ENCODE data around the gene ITPR2. TPM values are rescaled to one million over a fixed set of nuclear protein-coding genes. Genes with fewer than 3 reads are reported as not detected.
A peak's percentile ranks its signal among the peaks of the same experiment; 100 is the strongest.

The ITPR2 gene
- total and polyA plus RNA-seq, 2 of the 13 experiments (the other 11 are each of a cell fraction or from before 2014, with no cell fraction given), result 31.9 to 81.9 TPM

GRCh38 chr12:26636710-26637328 is 196.2 kb downstream of the ITPR2 start (continued):
- TF ChIP-seq FOXP4 (CRISPR knock-in tag; IDR thresholded peaks at IDR 0.05), result peak; percentile 56; the same call in 1 of the 2 replicates
- peak; percentile 80 for TF ChIP-seq PAXIP1 (CRISPR knock-in tag; conservative IDR thresholded peaks at IDR 0.05)
- TF ChIP-seq TEAD3 (CRISPR knock-in tag; optimal IDR thresholded peaks at IDR 0.05; ENCODE audit: borderline replicate concordance), result peak; percentile 88
- no peak for TF ChIP-seq ZNF772 (CRISPR knock-in tag; IDR thresholded peaks at IDR 0.05)
- peak; percentile 55; the same call in 1 of the 2 replicates for TF ChIP-seq PPARG (CRISPR knock-in tag; conservative IDR thresholded peaks at IDR 0.05)
- TF ChIP-seq ZNF274 (CRISPR knock-in tag; IDR thresholded peaks at IDR 0.05), result no peak
- TF ChIP-seq FOXM1 (CRISPR knock-in tag; IDR thresholded peaks at IDR 0.05), result no peak
- peak; percentile 66 for TF ChIP-seq RARA (CRISPR knock-in tag; IDR thresholded peaks at IDR 0.05)
- peak; percentile 76; the same call in 1 of the 2 replicates for TF ChIP-seq ETV5 (CRISPR knock-in tag; IDR thresholded peaks at IDR 0.05; ENCODE audit: borderline replicate concordance)
- 0 out of 2 replicates have a peak, but pooled peaks have one; percentile 12 for TF ChIP-seq NFYC (CRISPR knock-in tag; IDR thresholded peaks at IDR 0.05)
- peak; percentile 63 for TF ChIP-seq FOXA3 (CRISPR knock-in tag; IDR thresholded peaks at IDR 0.05)
- TF ChIP-seq ZNF777 (CRISPR knock-in tag; IDR thresholded peaks at IDR 0.05), result no peak
- 0 out of 2 replicates have a peak, but pooled peaks have one; percentile 6 for TF ChIP-seq ELF3 (CRISPR knock-in tag; IDR thresholded peaks at IDR 0.05)
- no peak for TF ChIP-seq ZNF263 (CRISPR knock-in tag; IDR thresholded peaks at IDR 0.05)
- TF ChIP-seq FOXA1 (IDR thresholded peaks at IDR 0.05), result no peak
- TF ChIP-seq FOXA1 (CRISPR knock-in tag; IDR thresholded peaks at IDR 0.05), result peak; percentile 81
- TF ChIP-seq ZNF574 (CRISPR knock-in tag; IDR thresholded peaks at IDR 0.05), result no peak
- TF ChIP-seq HNF4G (IDR thresholded peaks at IDR 0.05; ENCODE audit: borderline replicate concordance, low read depth, low read length), result 0 out of 2 replicates have a peak, but pooled peaks have one; percentile 16
- no peak for TF ChIP-seq HNF4G (CRISPR knock-in tag; IDR thresholded peaks at IDR 0.05; ENCODE audit: borderline replicate concordance, low read depth)
- TF ChIP-seq ZNF281 (CRISPR knock-in tag; IDR thresholded peaks at IDR 0.05; ENCODE audit: borderline replicate concordance), result peak; percentile 91
